Measurements from ENCODE around the gene SMPD1. TPM values are rescaled to one million over a fixed set of nuclear protein-coding genes. Genes with fewer than 3 reads are reported as not detected.
"Not testable (repeated sequence)": the region's sequence is repeated elsewhere in the genome, so short reads cannot be mapped to it uniquely, and the experiment has no call there.

Gene SMPD1
- total RNA-seq, 1 donor from 2014 or later = 51.6 TPM

DNA sequence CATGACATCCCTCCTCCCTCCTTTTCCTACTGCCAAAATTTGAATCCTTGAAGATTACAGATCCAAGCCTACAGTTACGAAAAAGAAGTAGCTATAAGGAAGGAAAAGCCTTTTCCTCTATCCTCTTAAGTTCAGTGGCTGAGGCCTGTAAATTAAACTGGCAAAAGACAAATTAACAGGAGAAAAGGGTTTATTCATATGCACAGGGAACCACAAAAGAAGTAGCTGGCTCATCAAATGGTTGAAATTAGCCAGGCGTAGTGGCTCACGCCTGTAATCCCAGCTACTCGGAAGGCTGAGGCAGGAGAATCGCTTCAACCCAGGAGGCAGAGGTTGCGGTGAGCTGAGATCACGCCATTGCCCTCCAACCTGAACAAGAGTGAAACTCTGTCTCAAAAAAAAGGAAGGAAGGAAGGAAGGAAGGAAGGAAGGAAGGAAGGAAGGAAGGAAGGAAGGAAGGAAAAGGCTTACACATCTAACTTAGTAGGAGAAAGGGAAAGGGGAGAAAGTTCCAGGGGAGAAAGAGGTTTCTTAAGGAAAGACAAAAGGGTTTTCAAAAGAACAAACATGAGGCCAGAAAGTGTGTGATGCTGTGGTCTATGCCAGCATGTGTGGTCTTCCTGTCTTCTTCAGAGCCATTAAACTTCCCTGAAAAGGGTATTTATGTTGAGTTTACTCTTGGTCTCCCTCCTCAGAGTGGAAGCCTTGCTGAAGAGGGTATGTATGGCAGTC lies 5.1 kb upstream of the SMPD1 start:
- ATAC-seq (ENCODE audit: poor library complexity) (no peak), DNase-seq (no peak)
- intact Hi-C loops (cut with DNase I) = loop anchor here (5.0 kb wide), 1 partner anchor 37 kb away; no protein-coding TSS in a partner anchor

DNA sequence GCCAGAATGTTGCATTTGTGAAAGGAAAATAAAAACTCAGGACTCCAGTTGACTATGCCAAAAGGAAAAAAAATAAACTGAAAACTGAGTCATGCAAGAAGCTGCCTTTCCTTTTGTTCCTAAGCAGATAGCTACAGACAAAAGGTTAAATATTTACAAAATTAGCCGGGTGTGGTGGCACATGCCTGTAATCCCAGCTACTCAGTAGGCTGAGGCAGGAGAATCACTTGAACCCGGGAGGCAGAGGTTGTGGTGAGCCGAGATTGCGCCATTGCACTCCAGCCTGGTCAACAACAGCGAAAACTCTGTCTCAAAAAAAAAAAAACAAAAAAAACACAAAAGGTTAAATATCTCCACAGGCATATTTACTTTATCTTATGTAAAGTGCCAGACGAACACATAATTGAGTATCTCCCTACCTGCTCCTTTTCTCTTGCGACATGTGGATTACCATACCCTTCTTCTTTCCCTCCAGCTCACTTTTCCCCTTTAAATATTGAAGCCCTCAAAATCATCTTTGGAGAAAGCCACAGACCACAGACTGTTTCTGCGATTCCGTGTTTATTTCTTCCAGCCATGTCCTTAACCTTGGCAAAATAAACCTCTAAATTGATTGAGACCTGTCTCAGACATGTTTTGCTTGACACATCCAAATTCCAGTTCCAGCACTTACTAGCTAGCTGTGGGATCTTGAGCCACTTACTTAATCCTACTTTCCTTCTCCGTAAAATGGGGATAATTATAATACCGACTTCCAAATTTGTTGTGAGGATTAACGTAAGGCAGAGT lies 2.3 kb upstream of the SMPD1 start:
- DNase-seq (no peak), ATAC-seq (ENCODE audit: poor library complexity) (no peak)
- intact Hi-C loops (cut with DNase I) = loop anchor here (5.0 kb wide), 1 partner anchor 34 kb away; no protein-coding TSS in a partner anchor

DNA sequence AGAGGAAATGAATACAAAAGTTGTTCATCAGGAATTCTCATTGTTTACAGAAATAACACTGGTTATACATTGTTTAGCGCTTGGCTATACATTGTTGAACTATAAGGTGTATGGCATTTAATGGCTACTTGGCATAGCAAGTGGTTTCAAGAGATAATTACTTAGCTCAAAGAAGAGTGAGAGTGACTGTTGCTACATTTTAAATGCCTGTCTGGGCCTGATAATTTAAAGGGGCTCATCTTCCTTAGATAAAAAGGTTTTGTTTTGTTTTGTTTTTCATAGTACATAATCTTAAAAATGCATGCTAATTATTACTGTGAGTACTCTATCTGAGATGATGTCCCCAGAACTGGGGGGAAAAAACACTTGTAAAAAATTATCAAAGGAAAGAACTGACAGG lies 1.5 kb upstream of the SMPD1 start:
- ATAC-seq (ENCODE audit: poor library complexity) (no peak), DNase-seq (no peak)
- intact Hi-C loops (cut with DNase I) = loop anchor here (5.0 kb wide), 1 partner anchor 34 kb away; no protein-coding TSS in a partner anchor

DNA sequence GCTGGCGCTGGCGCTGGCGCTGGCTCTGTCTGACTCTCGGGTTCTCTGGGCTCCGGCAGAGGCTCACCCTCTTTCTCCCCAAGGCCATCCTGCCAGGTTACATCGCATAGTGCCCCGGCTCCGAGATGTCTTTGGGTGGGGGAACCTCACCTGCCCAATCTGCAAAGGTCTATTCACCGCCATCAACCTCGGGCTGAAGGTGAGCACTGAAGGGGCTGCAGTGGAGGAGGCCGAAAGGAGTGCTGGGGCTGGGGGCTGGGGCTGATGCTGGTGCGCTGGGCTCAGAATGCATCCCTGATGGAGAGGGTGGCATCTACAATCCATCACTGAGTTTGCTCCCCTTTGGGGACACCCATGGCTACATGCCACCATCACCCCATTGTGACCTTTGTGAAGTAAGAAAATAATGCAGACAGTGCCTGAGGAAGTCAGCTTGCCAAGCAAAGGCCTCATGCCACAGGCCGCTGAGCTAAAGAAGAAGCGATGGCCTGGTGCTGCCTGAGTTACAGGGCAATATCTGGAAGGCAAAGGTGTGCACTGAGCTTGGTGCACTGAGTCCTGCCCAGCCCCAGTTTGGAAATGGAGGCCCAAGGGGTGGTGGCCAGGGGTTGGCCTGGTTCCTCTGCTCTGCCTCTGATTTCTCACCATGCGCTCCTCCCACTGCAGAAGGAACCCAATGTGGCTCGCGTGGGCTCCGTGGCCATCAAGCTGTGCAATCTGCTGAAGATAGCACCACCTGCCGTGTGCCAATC lies 620 bp downstream of the SMPD1 start:
- no peak for DNase-seq
- no peak for ATAC-seq (ENCODE audit: poor library complexity)
- intact Hi-C loops (cut with DNase I) = no loop called here

DNA sequence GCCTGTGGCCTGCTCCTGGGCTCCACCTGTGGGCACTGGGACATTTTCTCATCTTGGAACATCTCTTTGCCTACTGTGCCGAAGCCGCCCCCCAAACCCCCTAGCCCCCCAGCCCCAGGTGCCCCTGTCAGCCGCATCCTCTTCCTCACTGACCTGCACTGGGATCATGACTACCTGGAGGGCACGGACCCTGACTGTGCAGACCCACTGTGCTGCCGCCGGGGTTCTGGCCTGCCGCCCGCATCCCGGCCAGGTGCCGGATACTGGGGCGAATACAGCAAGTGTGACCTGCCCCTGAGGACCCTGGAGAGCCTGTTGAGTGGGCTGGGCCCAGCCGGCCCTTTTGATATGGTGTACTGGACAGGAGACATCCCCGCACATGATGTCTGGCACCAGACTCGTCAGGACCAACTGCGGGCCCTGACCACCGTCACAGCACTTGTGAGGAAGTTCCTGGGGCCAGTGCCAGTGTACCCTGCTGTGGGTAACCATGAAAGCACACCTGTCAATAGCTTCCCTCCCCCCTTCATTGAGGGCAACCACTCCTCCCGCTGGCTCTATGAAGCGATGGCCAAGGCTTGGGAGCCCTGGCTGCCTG lies 1.4 kb downstream of the SMPD1 start:
- ATAC-seq (ENCODE audit: poor library complexity) = no peak
- intact Hi-C loops (cut with DNase I) = no loop called here
- no peak for DNase-seq

DNA sequence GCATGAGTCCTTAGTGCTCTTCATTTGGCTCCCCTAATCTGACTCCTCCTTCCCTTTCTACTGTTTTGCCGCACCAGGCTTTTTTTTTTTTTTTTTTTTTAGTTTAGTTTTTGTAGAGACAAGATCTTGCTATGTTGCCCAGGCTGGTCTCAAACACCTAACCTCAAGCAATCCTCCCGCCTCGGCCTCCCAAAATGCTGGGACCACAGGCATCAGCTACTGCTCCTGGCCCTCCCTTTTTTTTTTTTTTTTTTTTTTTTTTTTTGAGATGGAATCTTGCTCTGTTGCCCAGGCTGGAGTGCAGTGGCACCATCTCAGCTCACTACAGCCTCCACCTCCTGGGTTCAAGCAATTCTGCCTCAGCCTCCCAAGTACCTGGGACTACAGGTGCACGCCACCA lies 2.0 kb downstream of the SMPD1 start:
- intact Hi-C loops (cut with DNase I); ATAC-seq (ENCODE audit: poor library complexity): not testable (repeated sequence)

DNA sequence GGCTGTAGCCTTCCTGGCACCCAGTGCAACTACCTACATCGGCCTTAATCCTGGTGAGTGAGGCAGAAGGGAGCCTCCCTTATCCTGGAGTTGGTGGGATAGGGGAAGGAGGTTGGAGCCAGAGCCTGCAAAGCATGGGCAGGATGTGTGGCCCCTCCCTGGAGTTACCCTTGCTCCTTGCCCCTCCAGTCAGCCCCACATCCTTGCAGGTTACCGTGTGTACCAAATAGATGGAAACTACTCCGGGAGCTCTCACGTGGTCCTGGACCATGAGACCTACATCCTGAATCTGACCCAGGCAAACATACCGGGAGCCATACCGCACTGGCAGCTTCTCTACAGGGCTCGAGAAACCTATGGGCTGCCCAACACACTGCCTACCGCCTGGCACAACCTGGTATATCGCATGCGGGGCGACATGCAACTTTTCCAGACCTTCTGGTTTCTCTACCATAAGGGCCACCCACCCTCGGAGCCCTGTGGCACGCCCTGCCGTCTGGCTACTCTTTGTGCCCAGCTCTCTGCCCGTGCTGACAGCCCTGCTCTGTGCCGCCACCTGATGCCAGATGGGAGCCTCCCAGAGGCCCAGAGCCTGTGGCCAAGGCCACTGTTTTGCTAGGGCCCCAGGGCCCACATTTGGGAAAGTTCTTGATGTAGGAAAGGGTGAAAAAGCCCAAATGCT lies 3.9 kb downstream of the SMPD1 start:
- ATAC-seq (ENCODE audit: poor library complexity) = no peak
- intact Hi-C loops (cut with DNase I) = no loop called here
- no peak for DNase-seq

More for the DNA sequence above, 2.0 kb downstream of the SMPD1 start:
- not testable (repeated sequence) for DNase-seq

DNA sequence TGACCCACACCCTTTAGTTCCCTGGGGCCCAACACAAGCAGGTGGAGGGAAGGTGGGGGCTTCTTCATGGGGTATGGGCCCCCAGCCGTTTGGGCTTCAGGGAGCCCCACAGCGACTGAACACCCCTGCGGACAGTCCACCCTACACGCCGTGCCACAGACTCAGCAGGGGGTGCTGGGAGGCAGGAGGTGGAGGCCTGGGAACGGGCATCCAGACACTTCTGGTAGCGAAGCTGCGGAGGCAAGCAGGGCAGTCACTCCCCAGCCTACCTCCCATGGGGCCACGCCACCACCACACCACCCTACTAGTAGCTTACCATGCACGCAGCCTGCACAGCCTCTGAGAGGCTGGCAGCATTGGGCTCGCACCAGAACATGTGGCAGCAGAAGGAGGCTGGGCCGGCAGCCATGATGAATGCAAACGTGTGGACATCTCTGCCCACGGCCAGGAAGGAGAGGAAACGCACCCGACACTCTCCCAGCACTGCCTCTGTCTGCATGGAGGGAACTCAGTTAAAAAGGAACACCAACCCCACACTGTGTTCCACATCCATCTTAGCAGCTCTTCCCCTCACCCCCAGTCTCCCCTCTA lies 5.3 kb downstream of the SMPD1 start:
- intact Hi-C loops (cut with DNase I) = no loop called here
- ATAC-seq (ENCODE audit: poor library complexity) (no peak), DNase-seq (no peak)

DNA sequence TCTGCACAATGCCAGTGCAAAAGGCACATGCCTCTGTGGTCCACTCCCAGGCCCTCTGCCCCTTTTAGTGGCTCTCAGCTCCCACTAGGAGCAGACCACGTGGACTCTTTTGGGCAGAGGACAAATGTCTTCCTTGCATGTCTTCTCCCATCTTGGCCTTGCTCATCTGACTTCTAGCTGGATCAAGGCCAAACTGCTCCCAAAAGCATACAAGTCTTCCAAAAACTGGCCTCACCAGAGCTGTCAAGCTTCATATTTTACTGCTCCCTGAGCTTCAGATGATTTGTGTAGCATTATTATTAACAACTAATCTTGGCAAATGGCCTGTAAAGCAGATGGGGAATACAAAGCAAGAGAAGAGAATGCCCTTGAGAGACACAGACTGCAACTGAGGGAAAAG lies 6.9 kb downstream of the SMPD1 start:
- no peak for DNase-seq
- intact Hi-C loops (cut with DNase I) = no loop called here
- no peak for ATAC-seq (ENCODE audit: poor library complexity)

DNA sequence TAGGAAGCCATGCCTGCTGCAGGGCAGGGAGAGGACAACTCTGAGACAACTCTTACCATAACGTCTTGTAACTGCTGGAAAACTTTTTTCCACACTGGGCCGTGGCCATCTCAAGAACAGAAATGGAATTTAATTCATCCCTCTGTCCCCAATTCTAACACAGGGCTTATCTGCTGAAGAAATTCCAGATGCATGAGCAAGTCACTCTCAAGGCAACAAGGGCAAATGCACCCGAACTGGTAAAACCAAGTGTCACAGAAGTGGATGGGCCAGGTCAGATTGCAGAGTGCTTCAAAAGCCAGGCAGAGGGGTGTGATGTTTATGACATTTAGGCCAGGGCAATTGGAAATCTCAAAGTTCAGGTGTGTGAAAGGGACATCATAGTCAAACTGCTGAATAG lies 7.4 kb downstream of the SMPD1 start:
- DNase-seq (no peak), ATAC-seq (ENCODE audit: poor library complexity) (no peak)
- intact Hi-C loops (cut with DNase I) = no loop called here

DNA sequence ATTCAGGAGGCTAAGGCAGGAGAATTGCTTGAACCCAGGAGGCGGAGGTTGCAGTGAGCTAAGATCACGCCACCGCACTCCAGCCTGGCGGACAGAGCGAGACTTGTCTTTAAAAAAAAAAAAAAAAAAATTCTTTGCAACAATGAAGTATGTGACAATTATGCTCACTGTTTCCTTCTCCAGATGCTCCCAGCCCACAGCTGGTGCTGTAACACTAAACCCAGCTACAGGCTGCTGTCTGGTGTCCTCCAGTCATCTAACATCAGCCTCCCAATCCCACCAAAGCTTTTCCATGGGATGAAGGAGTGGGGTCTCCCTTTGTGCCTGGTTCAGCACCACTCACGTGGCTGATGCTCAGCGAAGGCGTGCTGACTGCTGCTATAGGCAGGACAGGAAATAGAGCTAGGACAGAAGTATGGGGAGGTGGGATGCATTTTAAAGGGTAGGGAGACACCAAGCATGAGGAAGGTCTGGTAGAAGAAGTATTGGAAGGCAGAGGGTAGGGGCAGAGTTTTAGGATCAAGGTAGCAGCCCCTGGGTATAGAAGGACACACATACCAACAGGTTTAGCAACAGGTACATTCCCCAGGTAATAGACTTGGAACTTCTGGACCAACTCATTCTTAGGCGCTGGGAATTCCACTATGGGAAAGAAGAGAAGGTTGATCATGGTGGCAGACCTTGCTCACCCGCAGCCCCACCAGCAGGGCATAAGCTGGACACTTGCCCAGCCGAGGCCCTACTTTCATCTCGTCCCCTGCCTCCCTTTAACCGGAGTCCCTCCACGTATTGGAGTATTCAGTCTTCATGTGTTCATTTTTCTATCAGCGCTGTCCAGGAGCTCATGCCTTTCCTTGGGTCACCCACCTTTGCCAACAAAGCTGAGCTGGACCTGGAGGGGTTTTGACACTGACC lies 10.4 kb downstream of the SMPD1 start:
- intact Hi-C loops (cut with DNase I) = no loop called here

DNA sequence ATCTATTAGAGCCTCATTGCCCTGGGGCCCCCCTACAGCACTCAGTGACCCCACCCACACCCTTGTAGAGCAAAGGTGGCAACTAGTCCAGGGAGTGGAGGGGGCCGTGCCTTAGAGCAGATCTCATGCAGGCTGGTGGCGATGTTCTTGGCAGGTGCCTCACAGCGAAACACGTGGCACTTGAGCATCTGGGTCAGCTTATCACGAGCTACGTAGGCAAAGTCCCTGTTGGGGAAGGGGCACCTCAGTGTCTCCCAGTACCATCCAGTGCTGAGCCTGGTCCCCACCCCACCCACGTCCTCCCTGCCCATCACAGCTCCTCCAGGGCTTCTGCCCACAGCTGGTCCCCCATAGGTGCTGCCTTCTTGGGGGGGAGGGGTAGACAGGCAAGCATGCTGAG lies 11.2 kb downstream of the SMPD1 start:
- peak; percentile 40 for ATAC-seq (ENCODE audit: poor library complexity)
- DNase-seq = no peak
- intact Hi-C loops (cut with DNase I) = no loop called here

More for the DNA sequence above, 10.4 kb downstream of the SMPD1 start:
- no peak for DNase-seq
- ATAC-seq (ENCODE audit: poor library complexity) = no peak

DNA sequence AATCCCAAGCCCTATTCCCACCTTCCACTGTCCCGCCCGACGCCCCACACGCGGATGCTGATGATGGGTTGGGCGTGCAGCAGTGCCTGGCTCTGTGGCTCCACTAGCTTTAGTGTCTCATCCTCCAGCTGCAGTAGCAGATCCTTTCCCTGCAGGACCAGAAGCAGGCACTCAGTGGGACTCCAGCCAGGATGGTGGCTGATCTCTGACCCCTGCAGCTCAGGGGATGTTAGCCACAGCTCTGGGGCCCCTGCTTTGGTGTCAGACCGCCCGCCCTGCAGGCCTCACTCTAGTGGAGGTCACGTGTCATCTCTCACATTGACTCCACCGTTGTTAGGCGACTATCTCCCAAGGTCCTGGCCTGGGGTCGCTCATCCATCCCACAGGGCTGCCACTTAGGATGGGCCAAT lies 11.8 kb downstream of the SMPD1 start:
- intact Hi-C loops (cut with DNase I) = no loop called here

DNA sequence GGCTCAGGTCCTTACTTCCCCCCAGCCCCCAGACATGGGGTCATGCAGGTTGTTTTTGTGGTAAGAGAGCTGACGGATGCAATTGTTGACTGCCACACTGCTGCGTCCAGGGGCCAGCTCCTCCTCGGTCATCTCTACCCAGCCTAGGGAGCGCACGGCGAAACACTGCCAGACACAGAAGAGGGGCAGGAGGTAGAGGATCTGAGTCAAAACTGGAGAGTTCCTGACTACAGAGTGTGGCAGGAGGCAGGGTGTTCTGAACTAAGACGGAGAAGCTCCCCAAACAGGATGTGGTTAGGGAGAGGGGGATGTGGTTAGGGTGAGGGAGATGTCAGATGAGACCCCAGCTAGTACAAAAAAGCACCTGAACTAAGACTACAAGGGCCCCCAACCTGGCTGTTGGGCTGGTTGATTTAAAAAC lies 12.3 kb downstream of the SMPD1 start:
- DNase-seq (no peak), ATAC-seq (ENCODE audit: poor library complexity) (no peak)
- intact Hi-C loops (cut with DNase I) = no loop called here

More for the DNA sequence above, 11.8 kb downstream of the SMPD1 start:
- DNase-seq (no peak), ATAC-seq (ENCODE audit: poor library complexity) (no peak)

DNA sequence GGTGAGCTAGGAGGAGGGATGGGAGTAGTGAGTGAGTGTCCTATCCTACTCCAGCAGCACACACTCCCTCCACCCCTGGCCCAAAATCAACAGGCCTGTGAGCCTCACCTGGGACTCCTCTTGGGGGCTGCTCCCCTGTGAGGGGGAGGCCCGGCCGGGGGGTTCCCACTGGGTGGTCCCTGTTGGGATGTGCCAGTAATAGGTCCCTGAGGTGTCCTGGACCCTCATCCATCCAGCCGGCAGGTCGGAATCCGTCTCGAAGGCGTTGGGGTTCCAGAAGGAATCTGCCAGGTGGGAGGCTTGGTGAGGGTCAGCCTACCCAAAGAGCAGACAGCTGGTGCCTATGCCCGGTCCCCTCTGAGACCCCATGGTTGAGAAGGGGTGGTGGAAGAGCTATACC lies 13.3 kb downstream of the SMPD1 start:
- intact Hi-C loops (cut with DNase I) = no loop called here
- no peak for ATAC-seq (ENCODE audit: poor library complexity)
- DNase-seq = no peak

DNA sequence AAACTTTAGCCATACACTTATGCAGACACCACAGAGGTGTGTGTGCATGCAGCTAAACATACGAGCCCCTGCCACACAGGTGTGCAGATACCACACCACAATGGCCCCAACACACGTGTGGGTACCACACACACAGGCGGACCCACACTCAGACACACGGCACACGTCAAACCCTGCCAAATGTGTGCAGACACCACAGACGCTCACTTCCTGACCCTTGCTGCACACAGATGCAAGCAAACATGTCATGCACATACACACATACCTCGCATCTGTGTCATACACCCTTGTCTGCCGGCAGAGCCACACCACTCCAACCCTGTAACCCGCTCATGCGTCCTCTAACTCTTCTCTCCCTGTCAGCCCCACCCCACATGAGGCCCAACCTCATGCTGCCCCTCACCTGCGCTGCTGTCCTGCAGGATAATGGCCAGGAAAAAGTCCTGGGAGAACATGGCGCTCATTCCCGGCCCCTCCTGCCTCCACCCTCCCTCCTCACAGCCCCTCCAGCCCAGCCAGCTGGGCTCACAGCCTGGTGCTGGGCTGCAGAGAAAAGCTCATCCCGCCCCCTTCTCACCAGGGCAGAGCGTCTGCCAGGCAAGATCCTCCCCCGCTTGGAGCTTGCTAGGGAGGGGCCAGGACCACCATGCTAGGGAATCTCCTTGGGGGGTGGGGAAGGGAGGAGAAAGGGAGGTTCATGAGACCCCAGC lies 14.2 kb downstream of the SMPD1 start:
- DNase-seq = no peak
- ATAC-seq (ENCODE audit: poor library complexity) = no peak
- intact Hi-C loops (cut with DNase I) = no loop called here

All from Right ventricle myocardium superior (tissue), 1 donor.